ENCODE measurements around the gene TMEM89. TPM values are rescaled to one million over a fixed set of nuclear protein-coding genes. Genes with fewer than 3 reads are reported as not detected.
A peak's percentile ranks its signal among the peaks of the same experiment; 100 is the strongest.

The TMEM89 gene
- total RNA-seq, 1 donor from 2014 or later = not detected

DNA sequence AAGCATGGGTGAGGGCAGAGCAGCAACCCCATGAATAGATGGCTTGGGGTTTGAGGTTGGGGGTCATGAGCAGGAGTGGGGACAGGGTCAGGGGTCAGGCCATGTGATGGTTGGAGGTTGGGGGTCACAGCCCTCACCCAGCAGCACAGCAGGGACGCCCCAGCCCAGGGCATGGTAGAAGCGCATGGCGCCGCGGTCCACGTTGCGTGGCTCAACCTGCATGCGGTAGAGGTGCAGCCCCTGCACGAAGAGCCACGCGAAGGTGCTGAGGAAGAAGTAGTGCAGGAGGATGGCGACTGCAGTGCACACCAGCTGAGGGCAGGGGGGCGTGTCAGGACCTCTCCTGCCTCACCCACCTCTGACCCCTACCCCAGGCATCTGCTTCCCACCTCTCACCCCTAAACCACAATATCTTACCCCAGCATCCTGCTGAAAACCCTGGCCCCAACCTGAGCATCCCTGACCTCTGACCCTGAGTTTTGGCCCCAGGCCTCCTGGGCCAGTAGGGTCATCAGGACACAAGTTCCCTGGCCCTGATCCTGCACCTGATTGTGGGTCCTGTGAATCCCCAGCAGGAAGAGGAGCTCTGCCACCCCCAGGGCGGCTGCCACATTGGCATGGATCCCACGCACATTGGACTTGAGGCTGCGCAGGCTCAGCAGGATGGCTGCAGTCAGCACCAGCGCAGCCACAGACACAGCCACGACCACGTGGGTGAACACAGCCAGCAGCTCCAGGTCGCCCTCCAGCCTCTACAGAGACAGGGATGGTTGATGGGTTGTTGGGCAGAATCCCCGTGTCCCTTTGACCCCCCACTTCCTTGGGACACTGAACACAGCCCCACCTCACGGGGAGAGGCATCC lies 23.6 kb upstream of the TMEM89 start:
- peaks cover 9% of the 10 kb centered on the region for H3K27me3 Mint-ChIP-seq (ENCODE audit: unreplicated experiment)
- TF ChIP-seq CTCF (IDR thresholded peaks at IDR 0.05; ENCODE audit: partially characterized antibody, unreplicated experiment) = no peak
- DNase-seq = no peak
- H3K4me1 Mint-ChIP-seq (ENCODE audit: low read depth, unreplicated experiment) = peaks cover 1% of the 10 kb centered on the region
- peaks cover 5% of the 10 kb centered on the region for H3K9me3 Mint-ChIP-seq (ENCODE audit: unreplicated experiment)
- H3K36me3 Mint-ChIP-seq (ENCODE audit: unreplicated experiment) = peaks cover 5% of the 10 kb centered on the region
- no peak overlapping the region for H3K27ac Mint-ChIP-seq (ENCODE audit: unreplicated experiment)
- no peak overlapping the region for H3K4me3 Mint-ChIP-seq (ENCODE audit: unreplicated experiment)

- TF ChIP-seq CTCF (IDR thresholded peaks at IDR 0.05; ENCODE audit: partially characterized antibody, unreplicated experiment) = no peak
- H3K27me3 Mint-ChIP-seq (ENCODE audit: unreplicated experiment) = peaks cover 9% of the 10 kb centered on the region
- H3K4me1 Mint-ChIP-seq (ENCODE audit: low read depth, unreplicated experiment) = peaks cover 6% of the 10 kb centered on the region
- H3K4me3 Mint-ChIP-seq (ENCODE audit: unreplicated experiment) = no peak overlapping the region
- no peak for DNase-seq
- peaks cover 5% of the 10 kb centered on the region for H3K36me3 Mint-ChIP-seq (ENCODE audit: unreplicated experiment)
- H3K27ac Mint-ChIP-seq (ENCODE audit: unreplicated experiment) = no peak overlapping the region
- peaks cover 5% of the 10 kb centered on the region for H3K9me3 Mint-ChIP-seq (ENCODE audit: unreplicated experiment)
Measured at GRCh38 chr3:48642605-48643004, 21.0 kb upstream of the TMEM89 start.

DNA sequence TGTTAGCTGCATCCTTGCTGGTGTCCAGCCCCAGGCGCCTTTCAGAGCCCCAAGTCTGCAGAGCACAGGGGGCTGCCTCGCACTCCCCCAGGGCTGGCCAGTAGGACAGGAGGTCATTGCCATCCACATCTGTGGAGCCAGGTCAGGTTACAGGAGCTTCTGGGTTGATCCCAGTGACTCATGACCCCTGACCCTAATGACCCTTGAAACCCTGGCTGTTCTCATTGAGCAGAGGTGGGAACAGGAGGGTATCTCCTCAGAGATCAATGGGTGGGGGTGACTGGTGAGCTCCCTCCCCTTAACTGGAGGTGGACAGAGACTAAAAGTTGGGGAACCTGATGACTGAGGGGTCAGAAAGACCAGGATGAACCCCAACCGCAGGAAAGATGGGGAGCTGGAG lies 19.8 kb upstream of the TMEM89 start:
- H3K27ac Mint-ChIP-seq (ENCODE audit: unreplicated experiment) = no peak overlapping the region
- H3K4me3 Mint-ChIP-seq (ENCODE audit: unreplicated experiment) = no peak overlapping the region
- peaks cover 5% of the 10 kb centered on the region for H3K27me3 Mint-ChIP-seq (ENCODE audit: unreplicated experiment)
- H3K4me1 Mint-ChIP-seq (ENCODE audit: low read depth, unreplicated experiment) = peaks cover 15% of the 10 kb centered on the region
- no peak for DNase-seq
- peaks cover 5% of the 10 kb centered on the region for H3K36me3 Mint-ChIP-seq (ENCODE audit: unreplicated experiment)
- no peak for TF ChIP-seq CTCF (IDR thresholded peaks at IDR 0.05; ENCODE audit: partially characterized antibody, unreplicated experiment)
- H3K9me3 Mint-ChIP-seq (ENCODE audit: unreplicated experiment) = peaks cover 7% of the 10 kb centered on the region

GRCh38 chr3:48639944-48640606 lies 18.5 kb upstream of the TMEM89 start:
- no peak for TF ChIP-seq CTCF (IDR thresholded peaks at IDR 0.05; ENCODE audit: partially characterized antibody, unreplicated experiment)
- H3K9me3 Mint-ChIP-seq (ENCODE audit: unreplicated experiment) = peaks cover 7% of the 10 kb centered on the region
- H3K27me3 Mint-ChIP-seq (ENCODE audit: unreplicated experiment) = peaks cover 6% of the 10 kb centered on the region
- DNase-seq = no peak
- H3K36me3 Mint-ChIP-seq (ENCODE audit: unreplicated experiment) = peaks cover 5% of the 10 kb centered on the region
- H3K4me3 Mint-ChIP-seq (ENCODE audit: unreplicated experiment) = no peak overlapping the region
- H3K4me1 Mint-ChIP-seq (ENCODE audit: low read depth, unreplicated experiment) = peaks cover 18% of the 10 kb centered on the region
- no peak overlapping the region for H3K27ac Mint-ChIP-seq (ENCODE audit: unreplicated experiment)

- Mint-ChIP-seq H3K27ac (ENCODE audit: unreplicated experiment) (no peak overlapping the region), H3K4me3 (ENCODE audit: unreplicated experiment) (peak overlapping the region; percentile 57), H3K27me3 (ENCODE audit: unreplicated experiment) (peaks cover 4% of the 10 kb centered on the region), H3K9me3 (ENCODE audit: unreplicated experiment) (peaks cover 3% of the 10 kb centered on the region), H3K4me1 (ENCODE audit: low read depth, unreplicated experiment) (peaks cover 17% of the 10 kb centered on the region), H3K36me3 (ENCODE audit: unreplicated experiment) (no peaks in the 10 kb centered on the region)
- no peak for TF ChIP-seq CTCF (IDR thresholded peaks at IDR 0.05; ENCODE audit: partially characterized antibody, unreplicated experiment)
- no peak for DNase-seq
Measured at GRCh38 chr3:48637305-48637704, 15.7 kb upstream of the TMEM89 start.
